ENCODE data around the gene CXXC5. TPM values are rescaled to one million over a fixed set of nuclear protein-coding genes. Genes with fewer than 3 reads are reported as not detected.
A peak's percentile ranks its signal among the peaks of the same experiment; 100 is the strongest.

The CXXC5 gene
- total RNA-seq, 1 donor from 2014 or later = 151 TPM

- no peaks in the 10 kb centered on the region for H3K27me3 ChIP-seq (ENCODE audit: insufficient read depth, low read length)
- peaks cover 18% of the 10 kb centered on the region for H4K20me1 ChIP-seq (ENCODE audit: insufficient read depth, low read length)
- peaks cover 3% of the 10 kb centered on the region for H3K36me3 ChIP-seq (ENCODE audit: insufficient read depth, low read length)
- H3K9ac ChIP-seq (ENCODE audit: low read length) = peak overlapping the region; percentile 15
- no peak for FAIRE-seq
- peaks cover 57% of the 10 kb centered on the region for H3K4me1 ChIP-seq (ENCODE audit: insufficient read depth, low read length)
- H3K9me3 ChIP-seq (ENCODE audit: insufficient read depth, low read depth, low read length) = no peaks in the 10 kb centered on the region
- peaks cover 9% of the 10 kb centered on the region for H3K79me2 ChIP-seq (ENCODE audit: insufficient read depth, low read length)
- Mint-ChIP-seq H3K27me3 (ENCODE audit: low read depth, unreplicated experiment) (no peaks in the 10 kb centered on the region), H3K36me3 (ENCODE audit: low read depth, unreplicated experiment) (peaks cover 30% of the 10 kb centered on the region), H3K4me1 (ENCODE audit: low read depth, unreplicated experiment) (peaks cover 60% of the 10 kb centered on the region), H3K9me3 (ENCODE audit: unreplicated experiment) (no peaks in the 10 kb centered on the region), H3K27ac (ENCODE audit: unreplicated experiment) (peak overlapping the region; percentile 69), H3K4me3 (ENCODE audit: unreplicated experiment) (peak overlapping the region; percentile 50)
- no peak overlapping the region for H2AFZ ChIP-seq (ENCODE audit: low read depth, low read length)
- no peak for TF ChIP-seq CTCF (IDR thresholded peaks at IDR 0.05; ENCODE audit: insufficient read depth, low read depth, low read length)
- no peak for TF ChIP-seq EZH2 (IDR thresholded peaks at IDR 0.05; ENCODE audit: insufficient read depth, low read length)
- DNase-seq (ENCODE audit: low read depth) = no peak
- peak overlapping the region; percentile 89 for H3K27ac ChIP-seq (ENCODE audit: low read depth, low read length)
- H3K4me2 ChIP-seq (ENCODE audit: low read length) = no peak overlapping the region
- no peak overlapping the region for H3K4me3 ChIP-seq (ENCODE audit: insufficient read depth, low read depth, low read length)
Observed at GRCh38 chr5:139688751-139689372, 40.7 kb downstream of the CXXC5 start.

DNA sequence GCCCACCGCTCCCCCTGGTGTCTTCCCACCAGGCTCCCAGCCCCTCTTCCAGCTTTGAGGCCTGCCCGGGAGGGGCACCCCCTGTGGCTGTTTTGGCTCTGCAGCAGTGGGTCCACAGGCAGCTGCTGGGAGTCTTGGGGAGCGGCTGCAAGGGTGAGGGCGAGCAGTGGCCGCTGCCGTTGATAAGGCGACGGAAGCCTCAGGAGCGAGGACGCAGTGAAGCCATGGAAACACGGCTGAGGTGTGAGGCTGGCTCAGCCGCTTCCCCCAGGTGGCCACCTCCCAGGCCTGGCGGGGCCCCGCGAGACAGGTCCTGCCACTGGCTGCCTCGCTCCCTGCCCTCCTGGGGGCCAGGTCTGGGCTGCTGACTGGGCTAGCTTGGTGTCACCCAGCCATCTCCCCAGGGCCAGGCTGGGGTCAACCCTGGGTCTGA is 41.5 kb downstream of the CXXC5 start:
- H3K9ac ChIP-seq (ENCODE audit: low read length) = peak overlapping the region; percentile 77
- no peak overlapping the region for H3K4me3 ChIP-seq (ENCODE audit: insufficient read depth, low read depth, low read length)
- peak overlapping the region; percentile 75 for H3K4me2 ChIP-seq (ENCODE audit: low read length)
- H3K27ac ChIP-seq (ENCODE audit: low read depth, low read length) = peak overlapping the region; percentile 89
- peaks cover 57% of the 10 kb centered on the region for H3K4me1 ChIP-seq (ENCODE audit: insufficient read depth, low read length)
- no peak overlapping the region for H2AFZ ChIP-seq (ENCODE audit: low read depth, low read length)
- Mint-ChIP-seq H3K27me3 (ENCODE audit: low read depth, unreplicated experiment) (no peaks in the 10 kb centered on the region), H3K9me3 (ENCODE audit: unreplicated experiment) (no peaks in the 10 kb centered on the region), H3K4me3 (ENCODE audit: unreplicated experiment) (no peak overlapping the region), H3K4me1 (ENCODE audit: low read depth, unreplicated experiment) (peaks cover 66% of the 10 kb centered on the region), H3K27ac (ENCODE audit: unreplicated experiment) (no peak overlapping the region), H3K36me3 (ENCODE audit: low read depth, unreplicated experiment) (peaks cover 26% of the 10 kb centered on the region)
- DNase-seq (ENCODE audit: low read depth) (no peak), FAIRE-seq (no peak)
- TF ChIP-seq EZH2 (IDR thresholded peaks at IDR 0.05; ENCODE audit: insufficient read depth, low read length) (no peak), CTCF (IDR thresholded peaks at IDR 0.05; ENCODE audit: insufficient read depth, low read depth, low read length) (no peak)
- no peaks in the 10 kb centered on the region for H3K27me3 ChIP-seq (ENCODE audit: insufficient read depth, low read length)
- peaks cover 4% of the 10 kb centered on the region for H3K79me2 ChIP-seq (ENCODE audit: insufficient read depth, low read length)
- peaks cover 3% of the 10 kb centered on the region for H3K36me3 ChIP-seq (ENCODE audit: insufficient read depth, low read length)
- peaks cover 13% of the 10 kb centered on the region for H4K20me1 ChIP-seq (ENCODE audit: insufficient read depth, low read length)
- H3K9me3 ChIP-seq (ENCODE audit: insufficient read depth, low read depth, low read length) = no peaks in the 10 kb centered on the region
